HEK293 (cell line): Measurements from ENCODE around the gene PHACTR3.
A peak's percentile ranks its signal among the peaks of the same experiment; 100 is the strongest.

Experiments used
- CTCF ChIA-PET: fragments of 350-600 bp; formaldehyde crosslinking; extraction: SDS; loops from one replicate; lab custom pipeline; 2021; ENCODE audit warnings: antibody characterized with exemption; lab: Yijun Ruan, JAX
- POLR2A ChIA-PET: fragments of 300-600 bp; formaldehyde crosslinking; extraction: SDS; loops from one replicate; lab custom pipeline; 2020; ENCODE audit warnings: antibody characterized with exemption, inconsistent platforms; lab: Yijun Ruan, JAX
- H3K27ac ChIP-seq: fragments of 200-500 bp; sonication (Bioruptor generic); 2 replicates; pipeline ENCODE4 v1.5.1; 2014; ENCODE audit warnings: low read depth, low read length, control low read depth, inconsistent platforms; ENCODE audit errors: extremely low read depth
- H3K36me3 ChIP-seq, 2 experiments: fragments of 200-500 bp in 1 of 2; sonication (Bioruptor generic) in 1 of 2; 1 replicate in 1 of 2; 2 replicates in 1 of 2; pipeline ENCODE4 v1.5.1; 2014 to 2017; ENCODE audit warnings: inconsistent platforms in 2 of 2, low read length in 2 of 2; ENCODE audit not compliant: control insufficient read depth in 2 of 2, insufficient read depth in 1 of 2
- H3K4me1 ChIP-seq: fragments of 200-500 bp; sonication (Bioruptor generic); 2 replicates; pipeline ENCODE4 v1.5.1; 2014; ENCODE audit warnings: mild to moderate bottlenecking, low read length, inconsistent platforms; ENCODE audit not compliant: control insufficient read depth, insufficient read depth
- H3K4me3 ChIP-seq: 2 replicates; pipeline ENCODE4 v1.5.1; 2011; ENCODE audit warnings: low read depth, mild to moderate bottlenecking, control low read depth, low read length, moderate library complexity
- H3K9me3 ChIP-seq: fragments of 200-500 bp; sonication (Bioruptor generic); 2 replicates; pipeline ENCODE4 v1.5.1; 2014; ENCODE audit warnings: low read depth, low read length, inconsistent platforms; ENCODE audit not compliant: control insufficient read depth, insufficient read depth
- KLF1 ChIP-seq: fragments of 450-650 bp; formaldehyde crosslinking; IDR thresholded peaks from 2 replicates; pipeline ENCODE4 v1.5.1; 2016; ENCODE audit warnings: missing biosample characterization, missing genetic modification characterization
- SALL2 ChIP-seq: fragments of 450-650 bp; formaldehyde crosslinking; IDR thresholded peaks from 2 replicates; pipeline ENCODE4 v1.5.0; 2017; ENCODE audit warnings: missing biosample characterization, mild to moderate bottlenecking, missing genetic modification characterization, borderline replicate concordance
- ZBTB11 ChIP-seq: fragments of 450-650 bp; formaldehyde crosslinking; conservative IDR thresholded peaks from 2 replicates; pipeline ENCODE4 v1.5.1; 2016; ENCODE audit warnings: low read depth, missing biosample characterization, missing genetic modification characterization
- ZIC2 ChIP-seq: fragments of 450-650 bp; formaldehyde crosslinking; IDR thresholded peaks from 2 replicates; pipeline ENCODE4 v1.5.1; 2016; ENCODE audit warnings: missing biosample characterization, missing genetic modification characterization
- ZNF112 ChIP-seq: fragments of 450-650 bp; formaldehyde crosslinking; IDR thresholded peaks from 2 replicates; pipeline ENCODE4 v1.5.0; 2017; ENCODE audit warnings: missing biosample characterization, missing genetic modification characterization
- ZNF138 ChIP-seq: fragments of 450-650 bp; formaldehyde crosslinking; IDR thresholded peaks from 2 replicates; pipeline ENCODE4 v1.5.1; 2016; ENCODE audit warnings: missing biosample characterization, missing genetic modification characterization, borderline replicate concordance
- ZNF155 ChIP-seq: fragments of 450-650 bp; formaldehyde crosslinking; IDR thresholded peaks from 2 replicates; pipeline ENCODE4 v1.5.1; 2016; ENCODE audit warnings: missing biosample characterization, missing genetic modification characterization
- ZNF169 ChIP-seq: fragments of 450-650 bp; formaldehyde crosslinking; IDR thresholded peaks from 2 replicates; pipeline ENCODE4 v1.5.1; 2016; ENCODE audit warnings: missing biosample characterization, missing genetic modification characterization
- ZNF23 ChIP-seq: fragments of 450-650 bp; formaldehyde crosslinking; IDR thresholded peaks from 2 replicates; pipeline ENCODE4 v1.5.1; 2016; ENCODE audit warnings: missing biosample characterization, missing genetic modification characterization, borderline replicate concordance
- ZNF350 ChIP-seq: fragments of 450-650 bp; formaldehyde crosslinking; IDR thresholded peaks from 2 replicates; pipeline ENCODE4 v1.5.0; 2017; ENCODE audit warnings: missing biosample characterization, mild to moderate bottlenecking, missing genetic modification characterization
- ZNF404 ChIP-seq: fragments of 450-650 bp; formaldehyde crosslinking; IDR thresholded peaks from 2 replicates; pipeline ENCODE4 v1.5.1; 2017; ENCODE audit warnings: missing biosample characterization, missing genetic modification characterization
- ZNF416 ChIP-seq: fragments of 450-650 bp; formaldehyde crosslinking; IDR thresholded peaks from 2 replicates; pipeline ENCODE4 v1.5.1; 2016; ENCODE audit warnings: missing biosample characterization, missing genetic modification characterization
- ZNF433 ChIP-seq: fragments of 450-650 bp; formaldehyde crosslinking; IDR thresholded peaks from 2 replicates; pipeline ENCODE4 v1.5.1; 2016; ENCODE audit warnings: missing biosample characterization, missing genetic modification characterization, low read depth
- ZNF529 ChIP-seq: fragments of 450-650 bp; formaldehyde crosslinking; IDR thresholded peaks from 2 replicates; pipeline ENCODE4 v1.5.1; 2017; ENCODE audit warnings: missing genetic modification characterization, missing biosample characterization; ENCODE audit not compliant: insufficient replicate concordance
- ZNF561 ChIP-seq: fragments of 450-650 bp; IDR thresholded peaks from 2 replicates; pipeline ENCODE4 v1.5.1; 2018; ENCODE audit warnings: missing biosample characterization, missing genetic modification characterization, borderline replicate concordance
- ZNF585B ChIP-seq: fragments of 450-650 bp; formaldehyde crosslinking; IDR thresholded peaks from 2 replicates; pipeline ENCODE4 v1.5.1; 2016; ENCODE audit warnings: missing biosample characterization, missing genetic modification characterization
- ZNF623 ChIP-seq: fragments of 450-650 bp; formaldehyde crosslinking; IDR thresholded peaks from 2 replicates; pipeline ENCODE4 v1.5.1; 2016; ENCODE audit warnings: missing biosample characterization, missing genetic modification characterization
- ZNF629 ChIP-seq: fragments of 450-650 bp; formaldehyde crosslinking; IDR thresholded peaks from 2 replicates; pipeline ENCODE4 v1.5.1; 2017; ENCODE audit warnings: missing biosample characterization, missing genetic modification characterization
- ZNF654 ChIP-seq: fragments of 450-650 bp; formaldehyde crosslinking; IDR thresholded peaks from 2 replicates; pipeline ENCODE4 v1.5.1; 2016; ENCODE audit warnings: low read depth, missing biosample characterization, missing genetic modification characterization
- ZNF76 ChIP-seq: fragments of 450-650 bp; formaldehyde crosslinking; IDR thresholded peaks from 2 replicates; pipeline ENCODE4; 2016; ENCODE audit warnings: low read depth, missing biosample characterization, missing genetic modification characterization, borderline replicate concordance
- ZNF777 ChIP-seq: fragments of 450-650 bp; formaldehyde crosslinking; IDR thresholded peaks from 2 replicates; pipeline ENCODE4 v1.5.1; 2017; ENCODE audit warnings: missing biosample characterization, missing genetic modification characterization, borderline replicate concordance
- TF ChIP-seq, protein P1 (sequence below): fragments of 450-650 bp; formaldehyde crosslinking; IDR thresholded peaks from 2 replicates; pipeline ENCODE4 v1.5.1; 2016; ENCODE audit warnings: missing biosample characterization, missing genetic modification characterization
- TF ChIP-seq, protein P2 (sequence below): fragments of 450-650 bp; formaldehyde crosslinking; IDR thresholded peaks from 2 replicates; pipeline ENCODE4 v1.5.1; 2016; ENCODE audit warnings: missing biosample characterization, missing genetic modification characterization

PHACTR3 gene

DNA sequence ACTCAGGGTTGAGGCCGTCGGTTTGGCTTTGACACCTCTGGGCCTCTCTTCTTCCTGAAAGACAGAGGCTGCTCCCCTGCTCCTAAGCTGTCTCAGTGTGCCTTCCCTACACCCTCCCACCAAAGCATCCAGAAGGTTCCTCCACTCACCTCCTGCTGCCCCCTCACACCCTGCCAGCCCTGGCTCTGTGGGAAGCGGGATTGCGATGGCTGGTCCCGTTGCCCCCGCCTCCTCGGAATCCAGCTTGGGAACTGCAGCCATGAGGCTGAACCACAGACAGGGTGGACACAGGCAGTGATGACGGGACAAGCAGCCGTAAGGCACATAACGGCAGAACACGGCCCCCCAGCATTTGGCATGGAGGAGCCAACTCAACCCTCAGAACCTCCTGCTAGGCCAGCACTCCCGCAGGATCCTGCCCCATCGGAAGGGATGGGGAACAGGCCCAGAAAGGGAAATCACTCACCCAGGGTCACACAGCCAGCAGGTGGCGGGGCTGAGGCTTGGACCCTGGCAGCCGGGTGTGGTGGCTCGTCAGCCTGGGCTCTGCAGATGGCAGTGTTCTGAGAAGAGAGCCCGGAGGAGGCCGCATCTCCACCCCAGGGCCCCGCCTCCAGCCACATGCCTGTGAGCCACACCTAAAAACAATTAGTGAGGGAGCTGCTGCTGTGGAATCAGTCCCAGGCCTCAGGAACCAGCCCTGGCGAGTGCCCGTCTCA lies 139.6 kb downstream of the PHACTR3 start:
- Histone ChIP-seq H3K4me1 (no peaks in the 10 kb centered on the region), H3K36me3 (no peaks in the 10 kb centered on the region), H3K4me3 (no peak overlapping the region), H3K9me3 (no peaks in the 10 kb centered on the region), H3K27ac (no peak overlapping the region)
- POLR2A ChIA-PET, result no interaction called here
- TF ChIP-seq, protein P1, sequence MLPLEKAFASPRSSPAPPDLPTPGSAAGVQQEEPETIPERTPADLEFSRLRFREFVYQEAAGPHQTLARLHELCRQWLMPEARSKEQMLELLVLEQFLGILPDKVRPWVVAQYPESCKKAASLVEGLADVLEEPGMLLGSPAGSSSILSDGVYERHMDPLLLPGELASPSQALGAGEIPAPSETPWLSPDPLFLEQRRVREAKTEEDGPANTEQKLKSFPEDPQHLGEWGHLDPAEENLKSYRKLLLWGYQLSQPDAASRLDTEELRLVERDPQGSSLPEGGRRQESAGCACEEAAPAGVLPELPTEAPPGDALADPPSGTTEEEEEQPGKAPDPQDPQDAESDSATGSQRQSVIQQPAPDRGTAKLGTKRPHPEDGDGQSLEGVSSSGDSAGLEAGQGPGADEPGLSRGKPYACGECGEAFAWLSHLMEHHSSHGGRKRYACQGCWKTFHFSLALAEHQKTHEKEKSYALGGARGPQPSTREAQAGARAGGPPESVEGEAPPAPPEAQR, result no peak
- TF ChIP-seq ZNF169 (tag by site-specific recombination), result no peak
- TF ChIP-seq ZNF155, result no peak
- TF ChIP-seq ZNF623 (tag by site-specific recombination), result no peak
- no peak for TF ChIP-seq ZNF350 (tag by site-specific recombination)
- TF ChIP-seq, protein P2, sequence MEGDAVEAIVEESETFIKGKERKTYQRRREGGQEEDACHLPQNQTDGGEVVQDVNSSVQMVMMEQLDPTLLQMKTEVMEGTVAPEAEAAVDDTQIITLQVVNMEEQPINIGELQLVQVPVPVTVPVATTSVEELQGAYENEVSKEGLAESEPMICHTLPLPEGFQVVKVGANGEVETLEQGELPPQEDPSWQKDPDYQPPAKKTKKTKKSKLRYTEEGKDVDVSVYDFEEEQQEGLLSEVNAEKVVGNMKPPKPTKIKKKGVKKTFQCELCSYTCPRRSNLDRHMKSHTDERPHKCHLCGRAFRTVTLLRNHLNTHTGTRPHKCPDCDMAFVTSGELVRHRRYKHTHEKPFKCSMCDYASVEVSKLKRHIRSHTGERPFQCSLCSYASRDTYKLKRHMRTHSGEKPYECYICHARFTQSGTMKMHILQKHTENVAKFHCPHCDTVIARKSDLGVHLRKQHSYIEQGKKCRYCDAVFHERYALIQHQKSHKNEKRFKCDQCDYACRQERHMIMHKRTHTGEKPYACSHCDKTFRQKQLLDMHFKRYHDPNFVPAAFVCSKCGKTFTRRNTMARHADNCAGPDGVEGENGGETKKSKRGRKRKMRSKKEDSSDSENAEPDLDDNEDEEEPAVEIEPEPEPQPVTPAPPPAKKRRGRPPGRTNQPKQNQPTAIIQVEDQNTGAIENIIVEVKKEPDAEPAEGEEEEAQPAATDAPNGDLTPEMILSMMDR (tag by site-specific recombination), result peak; percentile 75
- TF ChIP-seq ZNF561, result no peak
- TF ChIP-seq ZNF777 (tag by site-specific recombination), result no peak
- TF ChIP-seq ZNF629 (tag by site-specific recombination), result no peak
- no peak for TF ChIP-seq ZNF76
- TF ChIP-seq ZNF654, result no peak
- no peak for TF ChIP-seq ZNF23 (tag by site-specific recombination)
- no peak for TF ChIP-seq ZNF529
- TF ChIP-seq ZBTB11 (tag by site-specific recombination), result no peak
- peak; percentile 37; the same call in 1 of the 2 replicates for TF ChIP-seq KLF1 (tag by site-specific recombination)
- TF ChIP-seq ZNF138 (tag by site-specific recombination), result no peak
- TF ChIP-seq ZNF433 (tag by site-specific recombination), result no peak
- CTCF ChIA-PET, result interaction anchor here (0.6 to 1.6 kb wide), 3 partner anchors 173 to 229 kb away, joined by 3 to 9 read pairs (median 3); no protein-coding TSS in a partner anchor

DNA sequence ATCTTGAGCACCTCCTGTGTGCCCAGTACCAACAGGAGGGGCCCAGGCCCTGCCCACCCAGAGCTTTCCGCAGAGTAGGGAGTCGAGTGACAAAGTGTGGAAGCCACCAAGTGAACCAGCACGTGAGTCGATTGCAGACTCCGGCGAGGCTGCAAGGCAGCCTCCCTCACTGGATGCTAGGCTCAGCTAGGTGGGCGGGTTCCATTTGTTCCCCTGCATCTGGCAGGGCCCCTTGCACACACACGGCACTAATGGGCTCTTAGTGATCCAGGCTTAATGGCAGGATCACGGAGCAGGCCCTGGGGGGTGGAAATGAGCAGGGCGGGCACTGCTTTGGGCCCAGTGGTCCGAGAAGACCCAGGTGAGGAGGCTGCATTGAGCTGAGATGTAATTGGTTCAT lies 140.4 kb downstream of the PHACTR3 start:
- ChIA-PET CTCF (interaction anchor here (0.6 to 1.6 kb wide), 2 partner anchors 174 to 200 kb away, joined by 3 to 9 read pairs; no protein-coding TSS in a partner anchor), POLR2A (no interaction called here)
- no peak for TF ChIP-seq ZNF416
- no peak for TF ChIP-seq ZNF112 (tag by site-specific recombination)
- TF ChIP-seq SALL2 (tag by site-specific recombination), result no peak
- no peak for TF ChIP-seq ZNF585B
- TF ChIP-seq ZIC2 (tag by site-specific recombination), result no peak
- no peak for TF ChIP-seq ZNF404 (tag by site-specific recombination)
- H3K4me1 ChIP-seq, result no peaks in the 10 kb centered on the region
- no peak overlapping the region for H3K4me3 ChIP-seq
- no peak overlapping the region for H3K27ac ChIP-seq
- H3K9me3 ChIP-seq, result no peaks in the 10 kb centered on the region
- H3K36me3 ChIP-seq, result no peaks in the 10 kb centered on the region
